Body of pancreas (tissue), 4 donors: Measurements from ENCODE around the gene SIRPA.

Experiments used
- CTCF ChIP-seq, 7 experiments: fragments of 450-650 bp in 4 of 7; fragments of 200-600 bp in 3 of 7; sonication (generic) in 3 of 7; IDR thresholded peaks; one replicate each; pipeline ENCODE4 v1.5.1; 2016 to 2019; ENCODE audit warnings: antibody characterized with exemption in 7 of 7
- POLR2A ChIP-seq, 3 donors: fragments of 450-650 bp; IDR thresholded peaks; one replicate each; pipeline ENCODE4 v1.6.1; 2016; ENCODE audit warnings: antibody characterized with exemption in 3 of 3, mild to moderate bottlenecking in 2 of 3

DNA sequence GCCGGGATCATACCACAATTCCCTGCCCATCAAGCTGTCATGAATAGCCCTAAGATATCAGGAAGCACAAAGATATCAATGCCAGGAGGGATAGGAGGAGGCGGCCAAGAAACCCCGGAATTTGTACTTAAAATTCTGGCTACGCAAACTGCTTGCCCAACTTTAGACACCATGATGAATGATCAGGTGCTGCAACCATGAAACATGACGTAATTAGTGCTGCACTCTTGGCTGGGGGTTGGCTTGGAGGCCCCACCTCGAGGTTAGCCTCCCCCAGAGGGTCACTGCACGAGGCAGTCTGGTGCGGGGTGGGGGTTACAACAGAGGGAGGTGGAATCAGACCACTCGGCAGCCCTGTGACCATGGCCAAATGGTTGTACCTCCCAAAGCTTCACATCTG is 8.9 kb downstream of the SIRPA start:
- TF ChIP-seq CTCF (IDR thresholded peaks at IDR 0.05): no peak
- no peak for TF ChIP-seq POLR2A (IDR thresholded peaks at IDR 0.05)
